ENCODE measurements around the gene NAT16. TPM values are rescaled to one million over a fixed set of nuclear protein-coding genes. Genes with fewer than 3 reads are reported as not detected.

NAT16 gene
- total RNA-seq, 1 donor from 2014 or later, result not detected

DNA sequence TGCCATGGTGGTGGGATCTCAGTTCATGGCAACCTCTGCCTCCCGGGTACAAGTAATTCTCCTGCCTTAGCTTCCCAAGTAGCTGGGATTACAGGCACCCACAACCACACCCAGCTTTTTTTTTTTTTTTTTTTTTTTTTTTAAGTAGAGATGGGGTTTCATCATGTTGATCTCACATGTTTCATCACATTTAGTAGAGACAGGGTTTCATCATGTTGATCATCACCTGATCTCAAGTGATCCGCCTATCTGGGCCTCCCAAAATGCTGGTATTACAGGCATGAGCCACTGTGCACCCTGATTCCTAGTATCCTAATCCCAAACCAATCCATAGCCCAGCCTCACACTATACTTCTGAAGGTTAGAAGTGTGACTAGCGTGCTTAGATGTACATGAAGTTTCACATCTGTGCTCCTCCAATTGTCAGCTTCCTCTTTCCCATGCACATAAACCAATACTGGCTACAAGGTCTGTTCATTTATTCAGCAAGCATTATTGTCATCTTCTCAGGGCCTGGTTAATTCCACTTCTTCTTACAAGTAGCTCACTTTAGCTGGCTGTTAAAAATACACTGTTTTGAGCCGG is 6.8 kb upstream of the NAT16 start:
- Mint-ChIP-seq H3K4me3 (no peak overlapping the region), H3K4me1 (peaks cover 7% of the 10 kb centered on the region), H3K9me3 (no peaks in the 10 kb centered on the region), H3K27ac (no peak overlapping the region), H3K36me3 (no peaks in the 10 kb centered on the region), H3K27me3 (ENCODE audit: insufficient read depth, low read depth) (peaks cover 19% of the 10 kb centered on the region)
- peaks cover 3% of the 10 kb centered on the region for H3K27me3 ChIP-seq
- no peak overlapping the region for H3K9ac ChIP-seq
- no peak for DNase-seq (ENCODE audit: low spot score)
- H3K9me3 ChIP-seq (ENCODE audit: low read depth), result no peaks in the 10 kb centered on the region
- H3K27ac ChIP-seq, result no peak overlapping the region
- no peaks in the 10 kb centered on the region for H3K4me1 ChIP-seq
- no peaks in the 10 kb centered on the region for H3K36me3 ChIP-seq
- no peaks in the 10 kb centered on the region for H3K79me2 ChIP-seq (ENCODE audit: low read depth)
- no peak overlapping the region for H2AFZ ChIP-seq (replicated peaks)
- peaks cover 9% of the 10 kb centered on the region for H3F3A ChIP-seq (ENCODE audit: low read depth)
- H3K4me2 ChIP-seq, result no peak overlapping the region
- TF ChIP-seq, protein P1, sequence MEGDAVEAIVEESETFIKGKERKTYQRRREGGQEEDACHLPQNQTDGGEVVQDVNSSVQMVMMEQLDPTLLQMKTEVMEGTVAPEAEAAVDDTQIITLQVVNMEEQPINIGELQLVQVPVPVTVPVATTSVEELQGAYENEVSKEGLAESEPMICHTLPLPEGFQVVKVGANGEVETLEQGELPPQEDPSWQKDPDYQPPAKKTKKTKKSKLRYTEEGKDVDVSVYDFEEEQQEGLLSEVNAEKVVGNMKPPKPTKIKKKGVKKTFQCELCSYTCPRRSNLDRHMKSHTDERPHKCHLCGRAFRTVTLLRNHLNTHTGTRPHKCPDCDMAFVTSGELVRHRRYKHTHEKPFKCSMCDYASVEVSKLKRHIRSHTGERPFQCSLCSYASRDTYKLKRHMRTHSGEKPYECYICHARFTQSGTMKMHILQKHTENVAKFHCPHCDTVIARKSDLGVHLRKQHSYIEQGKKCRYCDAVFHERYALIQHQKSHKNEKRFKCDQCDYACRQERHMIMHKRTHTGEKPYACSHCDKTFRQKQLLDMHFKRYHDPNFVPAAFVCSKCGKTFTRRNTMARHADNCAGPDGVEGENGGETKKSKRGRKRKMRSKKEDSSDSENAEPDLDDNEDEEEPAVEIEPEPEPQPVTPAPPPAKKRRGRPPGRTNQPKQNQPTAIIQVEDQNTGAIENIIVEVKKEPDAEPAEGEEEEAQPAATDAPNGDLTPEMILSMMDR (IDR thresholded peaks at IDR 0.05), result no peak
- TF ChIP-seq EZH2 (IDR thresholded peaks at IDR 0.05) (no peak), EZH2phosphoT487 (IDR thresholded peaks at IDR 0.05) (no peak)
- no peaks in the 10 kb centered on the region for H4K20me1 ChIP-seq (ENCODE audit: low read depth)
- H3K4me3 ChIP-seq, result no peak overlapping the region

DNA sequence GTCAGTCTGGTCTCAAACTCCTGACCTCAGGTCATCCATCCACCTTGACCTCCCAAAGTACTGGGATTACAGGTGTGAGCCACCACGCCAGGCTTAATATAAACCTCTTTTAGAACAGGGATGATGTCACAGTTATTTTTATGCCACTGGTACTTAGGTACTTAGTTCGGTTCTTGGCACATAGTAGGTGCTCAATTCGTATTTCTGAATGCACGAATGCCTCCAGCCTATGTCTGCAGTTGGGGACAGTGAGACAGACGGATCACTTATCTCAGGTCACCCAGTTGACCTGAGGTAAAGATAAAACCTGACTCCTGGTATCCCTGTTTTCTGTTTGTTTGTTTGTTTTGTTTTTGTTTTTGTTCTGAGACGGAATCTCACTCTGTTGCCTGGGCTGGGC is 6.1 kb upstream of the NAT16 start:
- peaks cover 7% of the 10 kb centered on the region for H3K4me1 Mint-ChIP-seq
- no peak overlapping the region for H3K4me2 ChIP-seq
- H4K20me1 ChIP-seq (ENCODE audit: low read depth), result no peaks in the 10 kb centered on the region
- TF ChIP-seq EZH2phosphoT487 (IDR thresholded peaks at IDR 0.05) (no peak), EZH2 (IDR thresholded peaks at IDR 0.05) (no peak)
- TF ChIP-seq, protein P1 (IDR thresholded peaks at IDR 0.05), result no peak
- H3K27ac Mint-ChIP-seq, result no peak overlapping the region
- H3K27me3 Mint-ChIP-seq (ENCODE audit: insufficient read depth, low read depth), result peaks cover 23% of the 10 kb centered on the region
- H3K36me3 ChIP-seq, result no peaks in the 10 kb centered on the region
- no peaks in the 10 kb centered on the region for H3K9me3 Mint-ChIP-seq
- H3K27ac ChIP-seq, result no peak overlapping the region
- H3K27me3 ChIP-seq, result peaks cover 11% of the 10 kb centered on the region
- no peak overlapping the region for H2AFZ ChIP-seq (replicated peaks)
- H3K9ac ChIP-seq, result no peak overlapping the region
- H3F3A ChIP-seq (ENCODE audit: low read depth), result peaks cover 9% of the 10 kb centered on the region
- no peaks in the 10 kb centered on the region for H3K36me3 Mint-ChIP-seq
- no peaks in the 10 kb centered on the region for H3K4me1 ChIP-seq
- H3K79me2 ChIP-seq (ENCODE audit: low read depth), result no peaks in the 10 kb centered on the region
- no peak overlapping the region for H3K4me3 ChIP-seq
- no peak overlapping the region for H3K4me3 Mint-ChIP-seq
- no peaks in the 10 kb centered on the region for H3K9me3 ChIP-seq (ENCODE audit: low read depth)
- no peak for DNase-seq (ENCODE audit: low spot score)

DNA sequence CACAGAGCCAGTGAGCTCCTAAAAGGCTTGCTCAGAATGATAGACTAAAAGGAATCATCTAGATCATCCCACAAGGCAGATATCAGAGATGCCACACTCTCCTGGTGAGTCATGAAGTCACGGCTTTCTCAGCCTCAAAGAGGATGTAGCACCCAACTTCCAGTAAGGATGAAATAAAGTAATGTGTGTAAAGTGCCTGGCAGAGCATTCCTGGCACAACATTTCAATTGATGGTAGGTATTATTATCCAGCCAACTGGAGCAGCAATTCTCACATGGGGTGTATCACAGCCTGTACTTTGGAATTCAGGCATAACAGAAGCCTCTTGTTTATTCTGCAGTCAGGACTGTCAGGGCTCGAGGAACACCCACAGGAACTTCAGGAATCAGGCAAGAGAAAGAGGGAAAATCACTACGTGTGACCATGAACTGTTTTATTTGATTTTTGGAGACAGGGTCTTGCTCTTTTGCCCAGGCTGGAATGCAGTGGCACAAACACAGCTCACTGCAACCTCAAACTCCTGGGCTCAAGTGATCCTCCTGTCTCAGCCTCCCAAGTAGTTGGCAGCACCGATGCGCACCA is 5.3 kb upstream of the NAT16 start:
- no peak overlapping the region for H3K4me3 ChIP-seq
- no peaks in the 10 kb centered on the region for H3K4me1 ChIP-seq
- no peaks in the 10 kb centered on the region for H3K79me2 ChIP-seq (ENCODE audit: low read depth)
- H3K9ac ChIP-seq, result no peak overlapping the region
- TF ChIP-seq, protein P1 (IDR thresholded peaks at IDR 0.05), result no peak
- TF ChIP-seq EZH2 (IDR thresholded peaks at IDR 0.05) (no peak), EZH2phosphoT487 (IDR thresholded peaks at IDR 0.05) (no peak)
- H4K20me1 ChIP-seq (ENCODE audit: low read depth), result no peaks in the 10 kb centered on the region
- H3K4me2 ChIP-seq, result no peak overlapping the region
- H3K27ac Mint-ChIP-seq, result no peak overlapping the region
- no peak for DNase-seq (ENCODE audit: low spot score)
- peaks cover 2% of the 10 kb centered on the region for H3K9me3 Mint-ChIP-seq
- H3F3A ChIP-seq (ENCODE audit: low read depth), result peaks cover 14% of the 10 kb centered on the region
- H3K27me3 Mint-ChIP-seq (ENCODE audit: insufficient read depth, low read depth), result peaks cover 29% of the 10 kb centered on the region
- no peak overlapping the region for H3K27ac ChIP-seq
- peaks cover 19% of the 10 kb centered on the region for H3K27me3 ChIP-seq
- H3K4me3 Mint-ChIP-seq, result no peak overlapping the region
- H2AFZ ChIP-seq (replicated peaks), result no peak overlapping the region
- no peaks in the 10 kb centered on the region for H3K9me3 ChIP-seq (ENCODE audit: low read depth)
- no peaks in the 10 kb centered on the region for H3K36me3 Mint-ChIP-seq
- H3K36me3 ChIP-seq, result no peaks in the 10 kb centered on the region
- H3K4me1 Mint-ChIP-seq, result peaks cover 11% of the 10 kb centered on the region

Measured in neural progenitor cell (in vitro differentiated cells).